H1 (cell line): Measurements from ENCODE around the gene HTR2C. TPM values are rescaled to one million over a fixed set of nuclear protein-coding genes. Genes with fewer than 3 reads are reported as not detected.

Experiments used
- CTCF ChIA-PET: fragments of 300-600 bp; sonication (Branson Sonifier 250); formaldehyde crosslinking; loops from one replicate; lab custom pipeline; 2021; ENCODE audit not compliant: partially characterized antibody; lab: Charles Lee
- POLR2A ChIA-PET: fragments of 300-600 bp; sonication (Branson Sonifier 250); formaldehyde crosslinking; loops from one replicate; lab custom pipeline; 2021; ENCODE audit warnings: inconsistent platforms; ENCODE audit not compliant: partially characterized antibody; lab: Charles Lee
- DNase-seq, 2 experiments: peaks; one replicate each; pipeline versions ENCODE4 v3.0.0 to v3.0.0-alpha.2; 2010 to 2022; ENCODE audit warnings: low spot score in 2 of 2, low read depth in 1 of 2, mixed read lengths in 1 of 2
- FAIRE-seq: peaks from 2 replicates; lab custom pipeline; 2011; peaks lifted over from hg19 to GRCh38; lab: Jason Lieb, UNC
- H2AFZ ChIP-seq: 2 replicates; pipeline ENCODE4 v1.8.1; 2012; ENCODE audit warnings: low read length, inconsistent platforms
- H2AK5ac ChIP-seq: 2 replicates; pipeline ENCODE4 v1.6.1; 2013; ENCODE audit warnings: low read depth, low read length
- H2BK120ac ChIP-seq: replicated peaks from 2 replicates; pipeline ENCODE3; 2013; ENCODE audit warnings: low read depth, low read length, inconsistent platforms
- H2BK12ac ChIP-seq: 2 replicates; pipeline ENCODE4 v1.6.1; 2013; ENCODE audit warnings: low read depth, low read length
- H2BK15ac ChIP-seq: 2 replicates; pipeline ENCODE4 v1.6.1; 2013; ENCODE audit warnings: low read length
- H2BK20ac ChIP-seq: 2 replicates; pipeline ENCODE4 v1.6.1; 2013; ENCODE audit warnings: low read length
- H2BK5ac ChIP-seq: 2 replicates; pipeline ENCODE4 v1.6.1; 2013; ENCODE audit warnings: low read depth, low read length
- H3K14ac ChIP-seq: 2 replicates; pipeline ENCODE4 v1.6.1; 2013; ENCODE audit warnings: inconsistent platforms; ENCODE audit not compliant: insufficient read length
- H3K18ac ChIP-seq: 2 replicates; pipeline ENCODE4 v1.6.1; 2013; ENCODE audit warnings: low read length; ENCODE audit errors: extremely low read depth
- H3K23ac ChIP-seq: 2 replicates; pipeline ENCODE4 v1.6.1; 2013; ENCODE audit warnings: inconsistent platforms; ENCODE audit not compliant: insufficient read length
- H3K23me2 ChIP-seq: 2 replicates; pipeline ENCODE4 v1.6.1; 2013; ENCODE audit warnings: low read depth, low read length
- H3K27ac ChIP-seq: 2 replicates; pipeline ENCODE4 v1.6.1; 2011; ENCODE audit warnings: low read depth, low read length, inconsistent platforms
- H3K27me3 ChIP-seq, 4 experiments: replicated peaks in 1 of 4; 1 replicate in 1 of 4; 2 replicates in 3 of 4; pipeline versions ENCODE4 v1.6.1 to v1.8.1; 2011 to 2013; ENCODE audit warnings: low read length in 3 of 4, mild to moderate bottlenecking in 3 of 4, inconsistent platforms in 2 of 4, mixed read lengths in 2 of 4, moderate library complexity in 1 of 4; ENCODE audit not compliant: control insufficient read depth in 3 of 4, insufficient read depth in 3 of 4; ENCODE audit errors: extremely low read depth in 1 of 4
- H3K36me3 ChIP-seq, 4 experiments: 2 replicates each; pipeline versions ENCODE4 v1.6.1 to v1.8.1; 2011 to 2013; ENCODE audit warnings: mild to moderate bottlenecking in 4 of 4, low read length in 3 of 4, moderate library complexity in 2 of 4, control low read depth in 1 of 4, inconsistent platforms in 1 of 4; ENCODE audit not compliant: insufficient read depth in 4 of 4, control insufficient read depth in 2 of 4
- H3K4ac ChIP-seq: replicated peaks from 2 replicates; pipeline ENCODE3; 2013; ENCODE audit warnings: low read length, low read depth, mixed read lengths, inconsistent platforms; ENCODE audit not compliant: insufficient read length
- H3K4me1 ChIP-seq, 4 experiments: replicated peaks in 1 of 4; 1 replicate in 1 of 4; 2 replicates in 3 of 4; pipeline versions ENCODE4 v1.6.1 to v1.8.1; 2011 to 2013; ENCODE audit warnings: low read length in 3 of 4, inconsistent platforms in 2 of 4, mixed read lengths in 1 of 4; ENCODE audit not compliant: insufficient read depth in 4 of 4, control insufficient read depth in 3 of 4
- H3K4me2 ChIP-seq, 2 experiments: 2 replicates each; pipeline versions ENCODE4 v1.6.1 to v1.8.1; 2011 to 2013; ENCODE audit warnings: low read depth in 2 of 2, low read length in 2 of 2, control low read depth in 1 of 2, inconsistent platforms in 1 of 2, mild to moderate bottlenecking in 1 of 2; ENCODE audit not compliant: insufficient read depth in 1 of 2
- H3K4me3 ChIP-seq, 4 experiments: fragments of 200-600, 300-600 bp in 1 of 4; sonication (generic), shearing (Covaris generic), sonication (Bioruptor Twin) in 1 of 4; 2 replicates each; pipeline versions ENCODE4 v1.5.1 to v1.8.1; 2011 to 2016; ENCODE audit warnings: low read length in 4 of 4, low read depth in 3 of 4, control low read depth in 2 of 4, inconsistent platforms in 2 of 4, mild to moderate bottlenecking in 2 of 4, mixed read lengths in 1 of 4, moderate library complexity in 1 of 4; ENCODE audit not compliant: insufficient read depth in 2 of 4; ENCODE audit errors: extremely low read depth in 1 of 4
- H3K56ac ChIP-seq: replicated peaks from 2 replicates; pipeline ENCODE3; 2013; ENCODE audit warnings: low read depth, mild to moderate bottlenecking, mixed read lengths, low read length, inconsistent platforms; ENCODE audit not compliant: insufficient read length
- H3K79me1 ChIP-seq: 2 replicates; pipeline ENCODE4 v1.6.1; 2013; ENCODE audit warnings: low read depth, low read length, control low read depth
- H3K79me2 ChIP-seq, 2 experiments: 2 replicates each; pipeline versions ENCODE4 v1.6.1 to v1.8.1; 2012 to 2013; ENCODE audit warnings: low read length in 2 of 2, mild to moderate bottlenecking in 2 of 2, inconsistent platforms in 1 of 2; ENCODE audit not compliant: insufficient read depth in 2 of 2, control insufficient read depth in 1 of 2
- H3K9ac ChIP-seq, 4 experiments: replicated peaks in 1 of 4; 1 replicate in 1 of 4; 2 replicates in 3 of 4; pipeline versions ENCODE4 v1.6.1 to v1.8.1; 2011 to 2013; ENCODE audit warnings: low read depth in 3 of 4, low read length in 3 of 4, control low read depth in 2 of 4, mild to moderate bottlenecking in 2 of 4, moderate library complexity in 2 of 4, inconsistent platforms in 1 of 4; ENCODE audit errors: extremely low read depth in 1 of 4
- H3K9me3 ChIP-seq, 2 experiments: 2 replicates each; pipeline versions ENCODE4 v1.6.1 to v1.8.1; 2012 to 2013; ENCODE audit warnings: mild to moderate bottlenecking in 2 of 2, moderate library complexity in 2 of 2, control low read depth in 1 of 2, inconsistent platforms in 1 of 2, low read depth in 1 of 2, low read length in 1 of 2, mixed read lengths in 1 of 2; ENCODE audit not compliant: insufficient read depth in 2 of 2
- H4K20me1 ChIP-seq, 2 experiments: replicated peaks in 1 of 2; 2 replicates each; pipeline versions ENCODE3 to v1.8.1; 2011 to 2013; ENCODE audit warnings: inconsistent platforms in 2 of 2, low read length in 2 of 2, mild to moderate bottlenecking in 1 of 2; ENCODE audit not compliant: insufficient read depth in 2 of 2, control insufficient read depth in 1 of 2
- H4K5ac ChIP-seq: 2 replicates; pipeline ENCODE4 v1.6.1; 2013; ENCODE audit warnings: low read length, low read depth, mixed read lengths, inconsistent platforms; ENCODE audit not compliant: insufficient read length
- H4K8ac ChIP-seq: 2 replicates; pipeline ENCODE4 v1.8.0; 2013; ENCODE audit warnings: mild to moderate bottlenecking, moderate library complexity, low read length, inconsistent platforms; ENCODE audit not compliant: insufficient read depth; ENCODE audit errors: extremely low read depth
- H4K91ac ChIP-seq: replicated peaks from 2 replicates; pipeline ENCODE3; 2013; ENCODE audit warnings: low read length, mixed read lengths, inconsistent platforms; ENCODE audit not compliant: insufficient read length
- GABPA ChIP-seq: IDR thresholded peaks from 2 replicates; pipeline ENCODE4 v1.6.1; 2011; ENCODE audit warnings: mild to moderate bottlenecking, low read length, moderate library complexity, borderline replicate concordance; ENCODE audit not compliant: insufficient read depth
- WGBS, 2 experiments: shearing (Covaris generic) in 1 of 2; methylation state at CpG; one replicate each; pipeline versions ENCODE4 v1.1.6 to v1.1.7; 2013 to 2015; ENCODE audit warnings: low lambda C conversion rate in 2 of 2, mixed read lengths in 2 of 2, inconsistent platforms in 1 of 2, low coverage in 1 of 2, missing lambda C conversion rate in 1 of 2; ENCODE audit not compliant: insufficient replicate concordance in 2 of 2, insufficient coverage in 1 of 2, insufficient read length in 1 of 2; ENCODE audit errors: extremely low coverage in 1 of 2, missing lambda C conversion rate in 1 of 2; 5-methylcytosine and 5-hydroxymethylcytosine counted together
- polyA plus RNA-seq, 7 experiments: library from polyadenylated mRNA; depleted of rRNA in 3 of 7; stranded (reverse) in 5 of 7; unstranded in 2 of 7; fragments of >200 nt in 5 of 7; fragments of 200-250 nt in 2 of 7; gene quantifications; 1 replicate in 5 of 7; 2 replicates in 1 of 7; 4 replicates in 1 of 7; pipeline versions ENCODE4 v1.2.1 to v1.2.3, GENCODE V29; 2011 to 2013; ENCODE audit warnings: missing spikeins in 2 of 7, mixed read lengths in 2 of 7
- total RNA-seq: library from RNA; stranded (reverse); fragmentation: NEBNext Ultra II Directional; extraction: Animal tissue kit (Norgen Biotek cat#: 25700); gene quantifications from 2 replicates; pipeline ENCODE4 v1.2.1, GENCODE V29; 2021

HTR2C gene
- total and polyA plus RNA-seq, 2 of the 8 experiments (the other 6 are each of a cell fraction or from before 2014, with no cell fraction given), result 1.7 to 2.0 TPM

GRCh38 chrX:114712466-114712865, 128.6 kb downstream of the HTR2C start:
- Histone ChIP-seq H2BK12ac (no peak overlapping the region), H3K56ac (no peak overlapping the region), H3K36me3 (no peaks in the 10 kb centered on the region), H3K18ac (no peak overlapping the region), H3K79me2 (no peaks in the 10 kb centered on the region), H3K4ac (no peak overlapping the region), H2AK5ac (no peak overlapping the region), H2BK5ac (no peak overlapping the region), H3K4me1 (no peaks in the 10 kb centered on the region), H2BK120ac (no peak overlapping the region), H4K8ac (no peak overlapping the region), H2BK20ac (no peak overlapping the region), H4K91ac (no peak overlapping the region), H3K23ac (no peak overlapping the region), H3K27ac (no peak overlapping the region), H2BK15ac (no peak overlapping the region), H3K9me3 (no peaks in the 10 kb centered on the region)
- WGBS, 2 experiments, result 92% methylated on average over 3 of the region's 3 CpGs; no CpG with 5 or more reads in 1 of the 2 experiments
- CTCF ChIA-PET, result no interaction called here
- no peak for DNase-seq
- FAIRE-seq, result no peak
- POLR2A ChIA-PET, result no interaction called here
- no peak for TF ChIP-seq GABPA
- TF ChIP-seq, all 59 proteins: peak for 0
- H3K23me2 ChIP-seq, result no peaks in the 10 kb centered on the region
- no peak overlapping the region for H3K9ac ChIP-seq
- no peak overlapping the region for H3K4me3 ChIP-seq
- no peaks in the 10 kb centered on the region for H3K79me1 ChIP-seq
- H4K20me1 ChIP-seq, result no peaks in the 10 kb centered on the region
- H4K5ac ChIP-seq, result no peak overlapping the region
- H2AFZ ChIP-seq, result no peak overlapping the region
- no peak overlapping the region for H3K14ac ChIP-seq
- H3K4me2 ChIP-seq, result no peak overlapping the region
- H3K27me3 ChIP-seq, result no peaks in the 10 kb centered on the region
